ENCODE data around the gene ACVR1B. TPM values are rescaled to one million over a fixed set of nuclear protein-coding genes. Genes with fewer than 3 reads are reported as not detected.

ACVR1B gene
- total RNA-seq, 1 donor from 2014 or later, result 13.8 TPM

- no peak overlapping the region for H3K27ac ChIP-seq
- no peaks in the 10 kb centered on the region for H3K79me2 ChIP-seq (ENCODE audit: low read depth)
- H3K4me3 ChIP-seq, result no peak overlapping the region
- peaks cover 51% of the 10 kb centered on the region for H3K27me3 ChIP-seq
- no peaks in the 10 kb centered on the region for H3K36me3 Mint-ChIP-seq
- peaks cover 9% of the 10 kb centered on the region for H3K4me1 ChIP-seq
- H3K27ac Mint-ChIP-seq, result peak overlapping the region; percentile 60
- TF ChIP-seq EZH2 (IDR thresholded peaks at IDR 0.05) (no peak), CTCF (IDR thresholded peaks at IDR 0.05) (no peak), EZH2phosphoT487 (IDR thresholded peaks at IDR 0.05) (no peak)
- H3K9ac ChIP-seq, result no peak overlapping the region
- no peak overlapping the region for H2AFZ ChIP-seq (replicated peaks)
- H3K9me3 Mint-ChIP-seq, result no peaks in the 10 kb centered on the region
- H3K4me1 Mint-ChIP-seq, result peaks cover 39% of the 10 kb centered on the region
- H3K27me3 Mint-ChIP-seq (ENCODE audit: insufficient read depth, low read depth), result peaks cover 7% of the 10 kb centered on the region
- H4K20me1 ChIP-seq (ENCODE audit: low read depth), result no peaks in the 10 kb centered on the region
- no peaks in the 10 kb centered on the region for H3F3A ChIP-seq (ENCODE audit: low read depth)
- no peaks in the 10 kb centered on the region for H3K9me3 ChIP-seq (ENCODE audit: low read depth)
- no peak overlapping the region for H3K4me2 ChIP-seq
- no peak for DNase-seq (ENCODE audit: low spot score)
- H3K4me3 Mint-ChIP-seq, result no peak overlapping the region
- no peaks in the 10 kb centered on the region for H3K36me3 ChIP-seq
Measured at GRCh38 chr12:51910691-51911090, 40.8 kb upstream of the ACVR1B start.

GRCh38 chr12:51911307-51911706, 40.2 kb upstream of the ACVR1B start:
- Histone ChIP-seq H3K27me3 (peaks cover 47% of the 10 kb centered on the region), H3K27ac (no peak overlapping the region), H4K20me1 (ENCODE audit: low read depth) (no peaks in the 10 kb centered on the region), H3K4me1 (peaks cover 9% of the 10 kb centered on the region), H3K4me2 (no peak overlapping the region), H3K79me2 (ENCODE audit: low read depth) (no peaks in the 10 kb centered on the region), H3K36me3 (no peaks in the 10 kb centered on the region), H3K9me3 (ENCODE audit: low read depth) (no peaks in the 10 kb centered on the region), H3F3A (ENCODE audit: low read depth) (no peaks in the 10 kb centered on the region), H2AFZ (replicated peaks) (no peak overlapping the region), H3K4me3 (no peak overlapping the region), H3K9ac (no peak overlapping the region)
- Mint-ChIP-seq H3K9me3 (no peaks in the 10 kb centered on the region), H3K27ac (peak overlapping the region; percentile 60), H3K4me3 (no peak overlapping the region), H3K4me1 (peaks cover 35% of the 10 kb centered on the region), H3K27me3 (ENCODE audit: insufficient read depth, low read depth) (peaks cover 7% of the 10 kb centered on the region), H3K36me3 (no peaks in the 10 kb centered on the region)
- DNase-seq (ENCODE audit: low spot score), result no peak
- TF ChIP-seq EZH2 (IDR thresholded peaks at IDR 0.05) (no peak), EZH2phosphoT487 (IDR thresholded peaks at IDR 0.05) (no peak), CTCF (IDR thresholded peaks at IDR 0.05) (no peak)

- no peaks in the 10 kb centered on the region for H3K36me3 ChIP-seq
- H3K79me2 ChIP-seq (ENCODE audit: low read depth), result no peaks in the 10 kb centered on the region
- no peak for TF ChIP-seq EZH2 (IDR thresholded peaks at IDR 0.05)
- no peak for TF ChIP-seq EZH2phosphoT487 (IDR thresholded peaks at IDR 0.05)
- no peak for TF ChIP-seq CTCF (IDR thresholded peaks at IDR 0.05)
- no peaks in the 10 kb centered on the region for H3K36me3 Mint-ChIP-seq
- H3K27ac Mint-ChIP-seq, result peak overlapping the region; percentile 63
- no peak overlapping the region for H2AFZ ChIP-seq (replicated peaks)
- H3K4me2 ChIP-seq, result no peak overlapping the region
- H3K9me3 Mint-ChIP-seq, result no peaks in the 10 kb centered on the region
- H3K27me3 ChIP-seq, result peaks cover 39% of the 10 kb centered on the region
- peaks cover 35% of the 10 kb centered on the region for H3K4me1 Mint-ChIP-seq
- no peak overlapping the region for H3K4me3 ChIP-seq
- H3K27ac ChIP-seq, result no peak overlapping the region
- DNase-seq (ENCODE audit: low spot score), result no peak
- H3K27me3 Mint-ChIP-seq (ENCODE audit: insufficient read depth, low read depth), result peaks cover 7% of the 10 kb centered on the region
- no peak overlapping the region for H3K9ac ChIP-seq
- H3K9me3 ChIP-seq (ENCODE audit: low read depth), result no peaks in the 10 kb centered on the region
- peak overlapping the region; percentile 49 for H3K4me3 Mint-ChIP-seq
- H4K20me1 ChIP-seq (ENCODE audit: low read depth), result no peaks in the 10 kb centered on the region
- H3K4me1 ChIP-seq, result peaks cover 9% of the 10 kb centered on the region
- no peaks in the 10 kb centered on the region for H3F3A ChIP-seq (ENCODE audit: low read depth)
Measured at GRCh38 chr12:51911788-51912711, 39.4 kb upstream of the ACVR1B start.
